Mucosa of descending colon (tissue), 3 donors: ENCODE measurements around the gene ACAN. TPM values are rescaled to one million over a fixed set of nuclear protein-coding genes. Genes with fewer than 3 reads are reported as not detected.
A peak's percentile ranks its signal among the peaks of the same experiment; 100 is the strongest.

Source experiments
- ATAC-seq: fragments of 200-7000 bp; cut with Tn5 transposase; one replicate; pipeline ENCODE4 v1.9.1; 2020; ENCODE audit warnings: mild to moderate bottlenecking, moderate library complexity
- DNase-seq, 3 donors: peaks; one replicate each; pipeline ENCODE4 v3.0.0-alpha.2; 2020
- H3K36me3 ChIP-seq: fragments of 200-600 bp; one replicate; pipeline ENCODE4 v1.8.0; 2021; ENCODE audit warnings: low read depth, mild to moderate bottlenecking
- H3K4me1 ChIP-seq: fragments of 200-600 bp; one replicate; pipeline ENCODE4 v1.8.0; 2021; ENCODE audit warnings: low read depth, mild to moderate bottlenecking
- H3K4me3 ChIP-seq: fragments of 200-600 bp; one replicate; pipeline ENCODE4 v1.8.0; 2021; ENCODE audit warnings: mild to moderate bottlenecking
- H3K9me3 ChIP-seq: fragments of 200-600 bp; one replicate; pipeline ENCODE4 v1.8.0; 2021; ENCODE audit warnings: mild to moderate bottlenecking
- intact Hi-C, 2 donors: fragments of 100-400 bp; cut with DNase I in 1 of 2; cut with micrococcal nuclease in 1 of 2; formaldehyde crosslinking; loops; one replicate each; pipeline versions ENCODE4 v1.11.0 to v1.11.1; 2022; cut with DNase I, micrococcal nuclease
- total RNA-seq, 3 donors: library from RNA; stranded (reverse); fragmentation: NEBNext Ultra II Directional in 2 of 3; extraction: Animal tissue kit (Norgen Biotek cat#: 25700) in 2 of 3; gene quantifications; one replicate each; pipeline versions ENCODE4 v1.2.1 to v1.2.4, GENCODE V29; 2021 to 2023
- TF ChIP-seq, protein P1 (sequence below): fragments of 200-600 bp; IDR thresholded peaks from one replicate; pipeline ENCODE4 v1.8.0; 2022; ENCODE audit warnings: antibody characterized with exemption, mild to moderate bottlenecking
- donor health status: DM: no; HTN: no; CAD: no; lungs with moderate emphysema.
- donor health status: DM: no; HTN: no; CAD: no.
- donor health status: DM: no; HTN: yes; CAD: no.

ACAN gene
- total RNA-seq, 3 donors from 2014 or later, result 0.09 to 1.3 (median 0.23) TPM

DNA sequence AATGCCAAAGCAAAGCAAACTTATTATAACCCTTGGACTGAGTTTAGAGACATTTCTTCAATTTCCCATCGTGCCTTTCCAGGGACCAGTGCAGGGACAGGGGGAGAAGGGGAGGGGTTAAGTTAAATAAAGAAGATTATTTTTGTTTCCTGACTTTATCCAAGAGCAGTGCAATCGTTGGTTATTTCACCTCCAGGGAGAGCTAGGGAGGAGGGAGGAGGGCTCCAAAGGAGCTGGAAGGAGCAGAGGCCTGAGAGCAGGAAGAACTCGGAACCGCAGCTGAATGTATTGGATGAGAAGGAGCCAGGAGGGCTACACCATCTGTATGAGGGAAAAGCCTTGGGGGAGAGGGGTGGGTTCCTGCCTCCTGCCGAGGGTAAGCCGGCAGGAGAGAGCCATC, 71.4 kb downstream of the ACAN start:
- no peak for DNase-seq
- ATAC-seq, result no peak
- no peak overlapping the region for H3K4me3 ChIP-seq
- TF ChIP-seq, protein P1, sequence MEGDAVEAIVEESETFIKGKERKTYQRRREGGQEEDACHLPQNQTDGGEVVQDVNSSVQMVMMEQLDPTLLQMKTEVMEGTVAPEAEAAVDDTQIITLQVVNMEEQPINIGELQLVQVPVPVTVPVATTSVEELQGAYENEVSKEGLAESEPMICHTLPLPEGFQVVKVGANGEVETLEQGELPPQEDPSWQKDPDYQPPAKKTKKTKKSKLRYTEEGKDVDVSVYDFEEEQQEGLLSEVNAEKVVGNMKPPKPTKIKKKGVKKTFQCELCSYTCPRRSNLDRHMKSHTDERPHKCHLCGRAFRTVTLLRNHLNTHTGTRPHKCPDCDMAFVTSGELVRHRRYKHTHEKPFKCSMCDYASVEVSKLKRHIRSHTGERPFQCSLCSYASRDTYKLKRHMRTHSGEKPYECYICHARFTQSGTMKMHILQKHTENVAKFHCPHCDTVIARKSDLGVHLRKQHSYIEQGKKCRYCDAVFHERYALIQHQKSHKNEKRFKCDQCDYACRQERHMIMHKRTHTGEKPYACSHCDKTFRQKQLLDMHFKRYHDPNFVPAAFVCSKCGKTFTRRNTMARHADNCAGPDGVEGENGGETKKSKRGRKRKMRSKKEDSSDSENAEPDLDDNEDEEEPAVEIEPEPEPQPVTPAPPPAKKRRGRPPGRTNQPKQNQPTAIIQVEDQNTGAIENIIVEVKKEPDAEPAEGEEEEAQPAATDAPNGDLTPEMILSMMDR, result no peak
- H3K9me3 ChIP-seq, result no peaks in the 10 kb centered on the region
- H3K4me1 ChIP-seq, result no peaks in the 10 kb centered on the region
- intact Hi-C loops, result no loop called here
- no peaks in the 10 kb centered on the region for H3K36me3 ChIP-seq

DNA sequence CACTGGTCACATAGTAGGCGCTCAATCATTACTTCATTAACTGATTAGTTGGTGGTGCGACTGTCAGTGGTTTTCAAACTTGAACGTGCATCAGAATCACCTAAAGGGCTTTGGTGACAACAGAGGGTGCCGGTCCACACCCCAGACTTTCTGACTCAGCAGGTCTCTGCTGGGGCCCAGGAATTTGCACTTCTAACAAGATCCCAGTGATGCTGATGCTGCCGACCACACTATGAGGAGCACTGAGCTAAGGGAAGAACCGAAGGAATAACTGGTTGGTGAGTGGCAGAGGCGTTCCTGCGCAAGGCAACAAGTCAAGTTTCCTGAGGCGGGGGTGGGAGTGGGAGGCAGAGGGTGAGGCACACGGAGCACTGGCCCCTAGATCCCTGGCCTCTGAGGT, 73.3 kb downstream of the ACAN start:
- Histone ChIP-seq H3K36me3 (no peaks in the 10 kb centered on the region), H3K9me3 (no peaks in the 10 kb centered on the region), H3K4me3 (no peak overlapping the region), H3K4me1 (no peaks in the 10 kb centered on the region)
- ATAC-seq, result no peak
- DNase-seq, result no peak
- intact Hi-C loops, result no loop called here
- TF ChIP-seq, protein P1, result no peak

DNA sequence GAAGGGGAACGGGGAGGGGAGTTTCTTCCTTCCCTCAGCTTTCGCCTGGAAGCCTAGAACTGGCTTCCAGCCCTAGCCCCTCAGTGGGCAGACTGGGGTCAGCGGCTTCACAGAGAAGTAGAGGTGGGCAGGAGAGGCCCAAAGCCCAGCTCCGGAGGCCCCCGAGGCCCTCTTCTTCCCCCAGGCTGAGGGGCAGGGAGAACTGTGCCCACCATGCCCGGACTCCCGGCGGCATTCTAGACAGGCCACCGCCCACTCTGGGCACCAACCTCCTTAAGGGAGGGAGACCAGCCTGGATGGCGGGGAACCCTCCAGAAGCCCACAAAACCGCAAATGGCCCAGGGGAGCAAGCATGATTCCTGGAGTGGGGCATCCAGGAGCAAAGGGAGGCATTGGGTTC, 74.2 kb downstream of the ACAN start:
- ATAC-seq (no peak), DNase-seq (no peak)
- no peak overlapping the region for H3K4me3 ChIP-seq
- TF ChIP-seq, protein P1, result no peak
- no peaks in the 10 kb centered on the region for H3K4me1 ChIP-seq
- H3K36me3 ChIP-seq, result no peaks in the 10 kb centered on the region
- H3K9me3 ChIP-seq, result no peaks in the 10 kb centered on the region
- intact Hi-C loops, result no loop called here

DNA sequence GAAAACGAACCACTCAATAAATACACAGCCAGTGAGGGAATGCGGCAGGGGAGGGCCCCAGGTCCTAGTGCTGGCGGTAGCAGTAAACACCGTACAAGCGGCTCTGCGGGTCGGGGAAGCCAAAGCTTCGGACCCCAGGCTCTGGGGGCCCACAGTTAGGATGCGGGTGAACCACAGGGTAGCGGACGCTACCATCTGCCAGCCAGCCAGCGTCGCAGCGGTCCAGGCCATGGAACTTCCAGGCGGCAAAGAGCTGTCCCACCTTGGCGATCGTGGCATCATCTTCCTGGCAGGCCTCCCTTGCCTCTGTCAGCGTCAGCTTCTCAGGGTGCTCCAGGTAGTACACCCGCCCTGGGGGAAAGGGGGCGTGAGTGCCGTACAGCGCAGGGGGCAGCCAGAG, 74.7 kb downstream of the ACAN start:
- no peaks in the 10 kb centered on the region for H3K9me3 ChIP-seq
- TF ChIP-seq, protein P1, result no peak
- no peak overlapping the region for H3K4me3 ChIP-seq
- no peaks in the 10 kb centered on the region for H3K36me3 ChIP-seq
- H3K4me1 ChIP-seq, result no peaks in the 10 kb centered on the region
- DNase-seq (no peak), ATAC-seq (no peak)
- intact Hi-C loops, result no loop called here

DNA sequence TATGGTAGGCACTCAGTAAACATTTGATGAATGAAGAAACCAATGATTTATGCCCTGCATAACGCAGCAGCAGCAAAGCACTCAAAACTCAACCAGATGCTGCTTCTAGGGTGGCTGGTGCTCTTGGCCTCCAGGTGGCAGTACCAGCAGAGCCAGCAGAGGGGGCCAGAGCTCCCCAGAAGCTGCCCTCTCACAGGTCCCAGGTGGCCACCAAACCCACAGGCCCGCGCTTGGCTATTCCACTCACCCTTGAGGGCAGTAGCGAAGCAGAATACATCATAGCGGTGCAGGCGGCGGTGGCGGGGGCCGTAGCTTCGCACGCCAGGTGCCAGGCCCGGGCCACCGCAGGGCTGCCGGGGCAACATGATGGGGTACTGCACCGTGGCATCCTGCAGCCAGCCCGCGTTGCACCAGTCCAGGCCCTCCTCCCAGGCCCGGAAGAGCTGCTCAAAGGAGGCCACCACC, 75.5 kb downstream of the ACAN start:
- Histone ChIP-seq H3K4me3 (no peak overlapping the region), H3K9me3 (no peaks in the 10 kb centered on the region), H3K36me3 (no peaks in the 10 kb centered on the region), H3K4me1 (no peaks in the 10 kb centered on the region)
- ATAC-seq (peak; percentile 72), DNase-seq (peak in 2 of 3 donors; percentile 44 to 60)
- intact Hi-C loops, result no loop called here
- TF ChIP-seq, protein P1, result peak; percentile 32
